Articular chondrocyte of knee joint (primary cell): ENCODE results near the gene SERTAD1. TPM values are rescaled to one million over a fixed set of nuclear protein-coding genes. Genes with fewer than 3 reads are reported as not detected.

Experiments used
- small RNA-seq: library from RNA; depleted of rRNA; stranded (forward); fragments of <200 nt; gene quantifications from one replicate; pipeline ENCODE3, GENCODE V24; 2012
- total RNA-seq: library from RNA; depleted of rRNA; stranded (reverse); fragments of >200 nt; gene quantifications from 2 replicates; pipeline ENCODE4 v1.2.3, GENCODE V29; 2012

The SERTAD1 gene
- total RNA-seq: 13.6 and 23.8 TPM in 2 replicates

GRCh38 chr19:40425450-40426287 is at the start of gene SERTAD1:
SERTAD1 (minus strand) TSS chr19:40425992; CDS start chr19:40423546, 2,446 bp downstream.

GRCh38 chr19:40466985-40467734 is 41.4 kb upstream of the SERTAD1 start, which contains the start of gene SPTBN4:
SPTBN4 (plus strand) TSS chr19:40467001; CDS start chr19:40472622, 5,621 bp downstream.

DNA sequence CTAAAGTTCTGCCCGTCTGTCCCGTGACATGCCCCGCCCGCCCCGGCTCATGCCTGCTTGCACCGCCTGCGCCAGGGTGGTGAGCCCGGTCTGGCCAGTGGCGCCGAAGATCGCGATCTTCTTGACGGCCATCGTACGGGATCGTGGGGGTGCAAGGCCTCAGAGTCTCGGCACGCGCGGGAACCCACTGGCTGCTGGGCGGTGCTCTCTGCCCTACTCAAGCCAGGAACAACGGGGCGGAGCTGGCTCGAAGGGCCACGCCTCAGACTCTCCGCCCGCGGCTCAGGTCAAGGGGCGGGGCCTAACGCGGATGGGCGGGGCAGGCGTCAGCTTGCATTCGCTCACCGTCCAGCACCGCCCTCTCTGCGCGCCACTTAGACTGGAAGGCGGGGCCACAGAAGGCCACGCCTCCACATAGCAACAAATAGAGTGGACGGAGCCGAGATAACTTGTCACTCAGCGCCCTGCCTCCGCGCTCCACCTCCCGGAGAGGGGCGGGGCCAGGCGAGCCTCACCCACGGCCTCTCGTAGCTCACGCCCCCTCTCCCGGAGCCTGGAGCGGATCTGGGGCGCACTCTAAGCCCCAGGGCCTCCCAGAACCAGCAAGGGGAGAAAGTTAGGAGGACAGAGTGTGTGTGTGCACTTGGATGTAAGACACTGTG is 39.9 kb upstream of the SERTAD1 start, which contains the start of gene BLVRB:
TSS of gene BLVRB (minus strand) at position 189 of the 662 bp plus-strand sequence. CDS start at position 132, 57 bp downstream.

GRCh38 chr19:40444000-40444824 is 18.4 kb upstream of the SERTAD1 start, which contains the start of gene SERTAD3:
SERTAD3 (minus strand) TSS chr19:40444335; CDS start chr19:40442080, 2,255 bp downstream.

DNA sequence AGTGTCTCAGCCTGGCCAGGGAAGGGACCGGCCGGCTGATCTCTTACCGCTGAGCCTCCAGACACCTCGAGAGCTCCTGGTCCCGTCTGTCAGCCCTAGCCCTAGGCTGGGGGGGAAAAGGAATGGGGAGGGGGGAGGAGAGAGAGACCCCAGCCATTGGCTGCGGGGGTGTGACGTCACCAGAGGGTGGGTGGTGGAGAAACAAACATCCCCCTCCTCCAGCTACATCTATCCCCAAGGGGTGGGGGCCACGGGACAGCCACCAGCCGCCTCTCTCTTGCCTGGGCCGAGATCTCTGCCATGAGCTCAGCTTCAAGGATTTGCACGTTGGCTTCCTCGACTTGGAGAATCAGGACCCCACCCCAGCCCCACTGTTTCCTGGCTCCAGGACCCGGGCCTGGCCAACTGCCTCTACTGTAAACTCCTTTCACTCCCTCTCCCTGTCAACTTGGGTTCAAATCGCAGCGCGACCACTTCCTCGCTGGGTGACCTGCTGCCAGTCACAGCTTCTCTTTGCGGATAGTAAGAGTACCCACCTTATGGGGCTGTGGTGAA is 12.4 kb downstream of the SERTAD1 start, which contains the start of gene PRX:
TSS of gene PRX (minus strand) at position 88 of the 555 bp plus-strand sequence. CDS start 5,446 bp downstream, outside the sequence.

GRCh38 chr19:40390084-40390742 is 35.6 kb downstream of the SERTAD1 start, which contains the start of gene HIPK4:
HIPK4 (minus strand) TSS chr19:40390181; CDS start chr19:40389902, 279 bp downstream.

Small RNA genes lying within 50 kb of the gene (small RNA-seq; reads per million reads assigned to genes)
- gene RF00017: not detected

Other genes starting within 250 kb of the SERTAD1 start
- gene MAP3K10, start 234.6 kb downstream of the SERTAD1 start, total RNA-seq: 7.1 and 7.7 TPM in 2 replicates
- not detected in 2 replicates for gene TTC9B, start 207.6 kb downstream of the SERTAD1 start, total RNA-seq
- gene CCNP, start 199.3 kb downstream of the SERTAD1 start, total RNA-seq: 0.11 and 0.13 TPM in 2 replicates
- 102 and 105 TPM in 2 replicates for gene AKT2, start 140.6 kb downstream of the SERTAD1 start, total RNA-seq
- 5.2 and 6.6 TPM in 2 replicates for gene C19orf47, start 77.6 kb downstream of the SERTAD1 start, total RNA-seq
- 228 and 236 TPM in 2 replicates for gene PLD3, start 77.3 kb downstream of the SERTAD1 start, total RNA-seq
- gene HIPK4, start 35.8 kb downstream of the SERTAD1 start, total RNA-seq: 0.32 and 0.39 TPM in 2 replicates
- 2.4 and 2.5 TPM in 2 replicates for gene PRX, start 12.6 kb downstream of the SERTAD1 start, total RNA-seq
- gene SERTAD3, start 18.3 kb upstream of the SERTAD1 start, total RNA-seq: 18.3 and 24.2 TPM in 2 replicates
- gene BLVRB, start 39.8 kb upstream of the SERTAD1 start, total RNA-seq: 51.1 and 67.9 TPM in 2 replicates
- 3.5 and 4.6 TPM in 2 replicates for gene SPTBN4, start 41.0 kb upstream of the SERTAD1 start, total RNA-seq
- 23.4 and 24.2 TPM in 2 replicates for gene SHKBP1, start 150.9 kb upstream of the SERTAD1 start, total RNA-seq
- 29.7 and 36.8 TPM in 2 replicates for gene LTBP4, start 175.4 kb upstream of the SERTAD1 start, total RNA-seq